ENCODE measurements around the gene SIRT5. TPM values are rescaled to one million over a fixed set of nuclear protein-coding genes. Genes with fewer than 3 reads are reported as not detected.

SIRT5 gene
- 8.7 TPM in 2 replicates for polyA plus RNA-seq (2013)

DNA sequence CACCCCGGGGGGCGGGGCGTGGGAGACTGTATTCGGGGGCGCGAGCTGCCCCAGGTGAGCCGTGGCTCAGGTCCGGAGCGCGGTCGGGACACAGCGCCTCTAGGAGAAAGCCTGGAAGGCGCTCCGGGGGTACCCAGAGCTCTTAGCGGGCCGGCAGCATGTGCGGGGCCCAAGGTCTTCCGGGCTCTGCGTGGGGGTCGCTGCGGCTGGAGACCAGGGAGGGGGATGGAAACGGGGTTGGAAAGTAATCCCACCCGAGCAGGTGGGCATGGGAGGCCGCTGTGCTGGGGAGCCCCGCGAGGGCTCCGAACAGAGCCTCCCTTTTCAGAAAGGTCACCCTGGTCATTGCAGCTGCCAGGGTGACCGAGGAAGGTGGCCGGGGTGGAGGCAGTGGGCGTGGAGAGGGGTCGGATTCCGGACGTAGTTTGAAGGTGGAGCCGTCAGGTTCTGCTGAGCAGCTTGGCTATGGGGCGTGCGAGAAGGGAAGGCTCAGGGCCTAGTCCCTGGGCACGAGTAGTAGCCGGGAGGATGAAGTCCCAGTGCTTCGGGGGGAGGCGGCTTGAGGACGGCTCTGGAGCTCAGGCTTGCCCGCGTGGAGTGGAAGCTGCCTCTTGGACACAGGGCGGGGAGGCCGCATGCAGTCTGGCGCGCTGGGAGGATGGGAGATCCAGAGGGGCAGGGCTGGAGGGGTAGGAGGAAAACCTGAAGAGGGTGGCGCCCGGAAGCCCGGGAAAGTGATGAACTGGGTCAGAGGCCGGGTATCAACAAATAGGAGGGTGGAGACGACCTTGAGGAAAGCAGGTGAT, at the start of gene SIRT5:
SIRT5 (plus strand) TSS at position 31 of the 806 bp plus-strand sequence. CDS start 9,510 bp downstream, outside the sequence.
- H3K36me3 ChIP-seq (ENCODE audit: control insufficient read depth in 1 of 2, insufficient read depth in 2 of 2, low read length in 2 of 2), result no peaks in the 10 kb centered on the region
- H3K14ac ChIP-seq (ENCODE audit: low read length), result peak within 1 kb of the TSS; percentile 93
- peak within 1 kb of the TSS; percentile 86 for H3K9ac ChIP-seq (ENCODE audit: low read length)
- peak within 1 kb of the TSS; percentile 97 for H4K12ac ChIP-seq (ENCODE audit: low read depth, low read length)
- peak within 1 kb of the TSS; percentile 79 for H2BK5ac ChIP-seq (ENCODE audit: low read depth, low read length, poor library complexity)
- peak within 1 kb of the TSS; percentile 92 for H3K18ac ChIP-seq (ENCODE audit: low read length)
- H3K4me3 ChIP-seq (ENCODE audit: low read depth, low read length), result peak within 1 kb of the TSS; percentile 80
- H3K9me3 ChIP-seq (ENCODE audit: insufficient read depth, low read depth, low read length), result no peaks in the 10 kb centered on the region
- peak within 1 kb of the TSS; percentile 73 for H3K4ac ChIP-seq (ENCODE audit: low read depth, low read length)
- peak within 1 kb of the TSS; percentile 81 for H2BK120ac ChIP-seq (ENCODE audit: insufficient read depth, low read length, poor library complexity)
- H3K4me1 ChIP-seq (ENCODE audit: control insufficient read depth in 1 of 2, insufficient read depth in 2 of 2, low read length in 2 of 2), result no peaks in the 10 kb centered on the region
- no peaks in the 10 kb centered on the region for H3K27me3 ChIP-seq (ENCODE audit: insufficient read depth, low read length)
- H3K4me2 ChIP-seq (ENCODE audit: low read length), result peak within 1 kb of the TSS; percentile 75
- peak; percentile 93 to 94 for DNase-seq
- H2AFZ ChIP-seq (ENCODE audit: insufficient read depth, low read length, poor library complexity), result peak within 1 kb of the TSS; percentile 97
- peaks cover 7% of the 10 kb centered on the region for H3K79me1 ChIP-seq (ENCODE audit: low read length)
- peak within 1 kb of the TSS; percentile 95 for H4K8ac ChIP-seq (ENCODE audit: low read depth, low read length)
- peak within 1 kb of the TSS; percentile 90 for H3K27ac ChIP-seq (ENCODE audit: low read depth, low read length)
- H4K91ac ChIP-seq (ENCODE audit: low read depth, low read length), result peak within 1 kb of the TSS; percentile 96
- no peak within 1 kb of the TSS for H2BK12ac ChIP-seq (ENCODE audit: low read length)
- WGBS (ENCODE audit: extremely low coverage, insufficient coverage, insufficient read length), result no CpG with 5 or more reads among the region's 52 CpGs
- no peak within 1 kb of the TSS for H2AK5ac ChIP-seq (ENCODE audit: low read length)
- no peak within 1 kb of the TSS for H3K23ac ChIP-seq (ENCODE audit: low read length)
- peaks cover 4% of the 10 kb centered on the region for H3K79me2 ChIP-seq (ENCODE audit: control insufficient read depth, insufficient read depth, low read length, poor library complexity)

DNA sequence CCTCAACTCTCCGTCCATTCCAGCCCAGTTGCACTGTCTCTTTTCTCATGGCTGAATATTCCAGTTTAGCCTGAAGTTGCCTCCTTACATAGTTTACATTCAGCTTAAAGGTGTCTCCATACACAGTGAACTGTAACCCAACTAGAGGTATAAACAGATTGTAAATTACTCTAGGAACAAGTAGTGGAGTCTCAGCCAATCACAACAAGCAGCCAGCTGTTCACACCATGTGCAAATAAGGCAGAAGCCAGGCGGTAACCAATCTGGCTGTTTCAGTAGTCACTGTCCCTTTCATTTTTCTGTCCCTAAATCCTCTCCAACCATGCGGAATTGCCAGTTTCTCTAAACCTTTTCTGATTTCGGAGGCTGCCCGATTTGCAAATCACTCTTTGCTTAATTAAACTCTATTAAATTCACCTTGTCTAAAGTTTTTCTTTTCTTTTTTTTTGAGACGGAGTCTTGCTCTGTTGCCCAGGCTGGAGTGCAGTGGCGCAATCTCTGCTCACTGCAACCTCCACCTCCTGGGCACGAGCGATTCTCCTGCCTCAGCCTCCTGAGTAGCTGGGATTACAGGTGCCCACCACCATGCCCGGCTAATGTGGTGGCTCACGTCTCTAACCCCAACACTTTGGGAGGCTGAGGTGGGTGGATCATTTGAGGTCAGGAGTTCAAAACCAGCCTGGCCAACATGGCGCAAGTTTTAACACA, 49.4 kb upstream of the SIRT5 start:
- Histone ChIP-seq H2BK12ac (ENCODE audit: low read length) (no peak overlapping the region), H3K4me3 (ENCODE audit: low read depth, low read length) (no peak overlapping the region), H2BK5ac (ENCODE audit: low read depth, low read length, poor library complexity) (no peak overlapping the region), H4K8ac (ENCODE audit: low read depth, low read length) (no peak overlapping the region), H3K23ac (ENCODE audit: low read length) (no peak overlapping the region), H3K9ac (ENCODE audit: low read length) (no peak overlapping the region), H4K12ac (ENCODE audit: low read depth, low read length) (no peak overlapping the region), H3K27ac (ENCODE audit: low read depth, low read length) (no peak overlapping the region), H3K79me2 (ENCODE audit: control insufficient read depth, insufficient read depth, low read length, poor library complexity) (no peaks in the 10 kb centered on the region), H3K4me1 (ENCODE audit: control insufficient read depth in 1 of 2, insufficient read depth in 2 of 2, low read length in 2 of 2) (peaks cover 5 to 10% of the 10 kb centered on the region in 2 experiments), H2BK120ac (ENCODE audit: insufficient read depth, low read length, poor library complexity) (no peak overlapping the region), H3K27me3 (ENCODE audit: insufficient read depth, low read length) (no peaks in the 10 kb centered on the region), H2AK5ac (ENCODE audit: low read length) (no peak overlapping the region), H3K4ac (ENCODE audit: low read depth, low read length) (no peak overlapping the region), H3K18ac (ENCODE audit: low read length) (no peak overlapping the region), H3K4me2 (ENCODE audit: low read length) (no peak overlapping the region), H3K14ac (ENCODE audit: low read length) (no peak overlapping the region), H3K9me3 (ENCODE audit: insufficient read depth, low read depth, low read length) (no peaks in the 10 kb centered on the region), H3K36me3 (ENCODE audit: control insufficient read depth in 1 of 2, insufficient read depth in 2 of 2, low read length in 2 of 2) (no peaks in the 10 kb centered on the region), H2AFZ (ENCODE audit: insufficient read depth, low read length, poor library complexity) (no peak overlapping the region), H4K91ac (ENCODE audit: low read depth, low read length) (no peak overlapping the region), H3K79me1 (ENCODE audit: low read length) (peaks cover 2% of the 10 kb centered on the region)
- WGBS (ENCODE audit: extremely low coverage, insufficient coverage, insufficient read length), result no CpG with 5 or more reads among the region's 12 CpGs
- DNase-seq, result peak; percentile 15 to 75

DNA sequence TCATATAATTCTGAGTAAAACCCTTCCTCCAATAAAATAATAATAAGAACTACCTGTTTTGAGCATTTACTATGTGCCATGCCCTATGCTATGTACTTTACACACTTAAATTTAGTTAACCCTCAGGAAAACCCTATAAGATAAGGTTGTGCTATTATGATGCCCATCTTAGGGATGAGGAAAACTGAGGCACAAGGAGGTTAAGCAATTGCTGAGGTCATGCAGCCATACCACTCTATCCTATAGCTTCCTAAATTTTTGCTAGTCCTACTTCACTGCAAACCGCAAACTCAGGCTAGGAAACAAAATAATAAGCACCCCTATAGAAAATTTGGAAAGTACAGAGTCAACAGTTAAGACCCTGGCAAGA, 48.1 kb upstream of the SIRT5 start:
- Histone ChIP-seq H3K4me3 (ENCODE audit: low read depth, low read length) (no peak overlapping the region), H4K91ac (ENCODE audit: low read depth, low read length) (no peak overlapping the region), H3K9ac (ENCODE audit: low read length) (no peak overlapping the region), H3K4ac (ENCODE audit: low read depth, low read length) (no peak overlapping the region), H4K8ac (ENCODE audit: low read depth, low read length) (no peak overlapping the region), H3K14ac (ENCODE audit: low read length) (no peak overlapping the region), H3K27ac (ENCODE audit: low read depth, low read length) (no peak overlapping the region), H3K18ac (ENCODE audit: low read length) (no peak overlapping the region), H2BK5ac (ENCODE audit: low read depth, low read length, poor library complexity) (no peak overlapping the region), H3K79me1 (ENCODE audit: low read length) (peaks cover 2% of the 10 kb centered on the region), H2BK12ac (ENCODE audit: low read length) (no peak overlapping the region), H3K9me3 (ENCODE audit: insufficient read depth, low read depth, low read length) (no peaks in the 10 kb centered on the region), H3K79me2 (ENCODE audit: control insufficient read depth, insufficient read depth, low read length, poor library complexity) (no peaks in the 10 kb centered on the region), H3K4me2 (ENCODE audit: low read length) (no peak overlapping the region), H2AK5ac (ENCODE audit: low read length) (no peak overlapping the region), H2AFZ (ENCODE audit: insufficient read depth, low read length, poor library complexity) (no peak overlapping the region), H4K12ac (ENCODE audit: low read depth, low read length) (no peak overlapping the region), H3K4me1 (ENCODE audit: control insufficient read depth in 1 of 2, insufficient read depth in 2 of 2, low read length in 2 of 2) (peaks cover 5 to 10% of the 10 kb centered on the region in 2 experiments), H3K27me3 (ENCODE audit: insufficient read depth, low read length) (no peaks in the 10 kb centered on the region), H3K23ac (ENCODE audit: low read length) (no peak overlapping the region), H2BK120ac (ENCODE audit: insufficient read depth, low read length, poor library complexity) (no peak overlapping the region), H3K36me3 (ENCODE audit: control insufficient read depth in 1 of 2, insufficient read depth in 2 of 2, low read length in 2 of 2) (no peaks in the 10 kb centered on the region)
- DNase-seq, result no peak
- no CpG with 5 or more reads among the region's 1 CpG for WGBS (ENCODE audit: extremely low coverage, insufficient coverage, insufficient read length)

DNA sequence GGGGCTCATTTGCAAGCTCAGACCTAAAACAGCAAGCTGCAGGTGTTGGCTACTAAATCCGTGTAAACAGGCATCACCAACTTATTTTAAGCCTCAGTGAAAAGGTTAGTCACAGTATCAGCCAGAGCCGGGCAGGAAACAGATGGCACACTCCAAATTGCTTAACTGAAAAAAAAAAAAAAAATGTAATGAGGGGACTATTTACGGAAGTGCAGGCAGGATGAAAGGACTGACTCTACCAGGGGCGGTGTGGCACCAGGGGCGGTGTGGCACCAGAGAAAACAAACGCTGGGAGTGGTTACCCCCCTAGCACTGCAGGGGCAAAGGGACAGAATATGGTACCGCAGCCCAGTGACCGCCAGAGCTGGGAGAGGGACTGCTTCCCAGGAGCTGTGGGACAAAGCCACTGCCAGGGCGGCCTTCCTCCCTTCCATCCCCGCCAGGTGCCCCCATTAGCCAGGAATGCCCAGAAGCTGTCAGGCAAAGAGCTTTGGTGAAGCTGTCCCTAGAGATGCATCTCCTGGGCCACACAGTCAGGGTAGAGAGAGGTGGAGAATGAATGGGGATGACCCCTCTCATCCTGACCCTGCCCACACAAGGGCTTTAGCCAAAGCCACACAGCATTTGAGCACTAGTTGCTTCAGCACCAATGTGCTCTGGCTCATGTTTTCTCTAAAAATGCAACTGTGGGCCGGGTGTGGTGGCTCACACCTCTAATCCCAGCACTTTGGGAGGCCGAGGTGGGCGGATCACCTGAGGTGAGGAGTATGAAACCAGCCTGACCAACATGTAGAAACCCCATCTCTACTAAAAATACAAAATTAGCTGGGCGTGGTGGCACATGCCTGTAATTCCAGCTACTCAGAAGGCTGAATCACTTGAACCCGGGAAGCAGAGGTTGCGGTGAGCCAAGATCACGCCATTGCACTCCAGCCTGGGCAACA, 47.4 kb upstream of the SIRT5 start:
- no peak overlapping the region for H4K91ac ChIP-seq (ENCODE audit: low read depth, low read length)
- H3K4me1 ChIP-seq (ENCODE audit: control insufficient read depth in 1 of 2, insufficient read depth in 2 of 2, low read length in 2 of 2), result peaks cover 5 to 10% of the 10 kb centered on the region in 2 experiments
- DNase-seq, result peak in 1 of 2 donors; percentile 15
- no peak overlapping the region for H3K14ac ChIP-seq (ENCODE audit: low read length)
- no peak overlapping the region for H4K8ac ChIP-seq (ENCODE audit: low read depth, low read length)
- no peak overlapping the region for H2BK120ac ChIP-seq (ENCODE audit: insufficient read depth, low read length, poor library complexity)
- no peak overlapping the region for H3K4me3 ChIP-seq (ENCODE audit: low read depth, low read length)
- no CpG with 5 or more reads among the region's 17 CpGs for whole genome bisulfite sequencing (ENCODE audit: extremely low coverage, insufficient coverage, insufficient read length)
- no peak overlapping the region for H4K12ac ChIP-seq (ENCODE audit: low read depth, low read length)
- H2AK5ac ChIP-seq (ENCODE audit: low read length), result no peak overlapping the region
- no peak overlapping the region for H3K23ac ChIP-seq (ENCODE audit: low read length)
- no peak overlapping the region for H3K9ac ChIP-seq (ENCODE audit: low read length)
- no peak overlapping the region for H3K18ac ChIP-seq (ENCODE audit: low read length)
- H3K79me1 ChIP-seq (ENCODE audit: low read length), result peaks cover 2% of the 10 kb centered on the region
- H3K4me2 ChIP-seq (ENCODE audit: low read length), result no peak overlapping the region
- H3K4ac ChIP-seq (ENCODE audit: low read depth, low read length), result no peak overlapping the region
- no peak overlapping the region for H2AFZ ChIP-seq (ENCODE audit: insufficient read depth, low read length, poor library complexity)
- H2BK5ac ChIP-seq (ENCODE audit: low read depth, low read length, poor library complexity), result no peak overlapping the region
- no peaks in the 10 kb centered on the region for H3K9me3 ChIP-seq (ENCODE audit: insufficient read depth, low read depth, low read length)
- no peaks in the 10 kb centered on the region for H3K79me2 ChIP-seq (ENCODE audit: control insufficient read depth, insufficient read depth, low read length, poor library complexity)
- no peak overlapping the region for H2BK12ac ChIP-seq (ENCODE audit: low read length)
- no peak overlapping the region for H3K27ac ChIP-seq (ENCODE audit: low read depth, low read length)
- H3K27me3 ChIP-seq (ENCODE audit: insufficient read depth, low read length), result no peaks in the 10 kb centered on the region
- H3K36me3 ChIP-seq (ENCODE audit: control insufficient read depth in 1 of 2, insufficient read depth in 2 of 2, low read length in 2 of 2), result no peaks in the 10 kb centered on the region
